B cell (primary cell): ENCODE results near the gene SLC36A1. TPM values are rescaled to one million over a fixed set of nuclear protein-coding genes. Genes with fewer than 3 reads are reported as not detected.

Experiments
- ATAC-seq: fragments of 200-7000 bp; cut with Tn5 transposase; one replicate; pipeline ENCODE4 v1.10.0; 2021; ENCODE audit warnings: low read depth, mild to moderate bottlenecking, moderate number of reproducible peaks, moderate library complexity
- CTCF ChIA-PET: fragments of 350-600 bp; sonication (Branson Sonifier 250); formaldehyde crosslinking; loops from one replicate; lab custom pipeline; 2021; ENCODE audit warnings: antibody characterized with exemption, inconsistent platforms; lab: Charles Lee
- POLR2A ChIA-PET: fragments of 350-600 bp; sonication (Branson Sonifier 250); formaldehyde crosslinking; loops from one replicate; lab custom pipeline; 2021; ENCODE audit warnings: antibody characterized with exemption; lab: Charles Lee
- DNase-seq: peaks from one replicate; pipeline ENCODE4 v3.0.0; 2013
- H2AFZ ChIP-seq: 2 replicates; pipeline ENCODE4 v1.6.1; 2012; ENCODE audit warnings: mild to moderate bottlenecking, low read depth, low read length; ENCODE audit not compliant: insufficient read depth, poor library complexity, severe bottlenecking
- H3K27ac ChIP-seq, 2 donors: 1 replicate in 1 of 2; 2 replicates in 1 of 2; pipeline ENCODE4 v1.5.1; 2012 to 2013; ENCODE audit warnings: low read length in 2 of 2, mild to moderate bottlenecking in 2 of 2, moderate library complexity in 1 of 2
- H3K27me3 ChIP-seq, 4 experiments: fragments of 200-600 bp in 1 of 4; sonication (generic) in 1 of 4; replicated peaks in 1 of 4; 1 replicate in 2 of 4; 2 replicates in 2 of 4; pipeline versions ENCODE4 v1.6.1 to v1.7.0; 2013 to 2016; ENCODE audit warnings: low read length in 3 of 4, mild to moderate bottlenecking in 2 of 4, mixed read lengths in 1 of 4, moderate library complexity in 1 of 4; ENCODE audit not compliant: insufficient read depth in 4 of 4, control insufficient read depth in 3 of 4; ENCODE audit errors: control extremely low read depth in 1 of 4
- H3K36me3 ChIP-seq, 2 experiments: replicated peaks in 1 of 2; 1 replicate in 1 of 2; 2 replicates in 1 of 2; pipeline versions ENCODE4 v1.6.1 to v1.7.1; 2013; ENCODE audit warnings: low read length in 1 of 2; ENCODE audit not compliant: insufficient read depth in 2 of 2, control insufficient read depth in 1 of 2; ENCODE audit errors: control extremely low read depth in 1 of 2, extremely low read depth in 1 of 2
- H3K4me1 ChIP-seq, 2 donors: fragments of 200-600 bp in 1 of 2; sonication (generic) in 1 of 2; 1 replicate in 1 of 2; 2 replicates in 1 of 2; pipeline versions ENCODE4 v1.5.1 to v1.6.1; 2013 to 2017; ENCODE audit warnings: low read length in 2 of 2; ENCODE audit not compliant: control insufficient read depth in 2 of 2, insufficient read depth in 2 of 2
- H3K4me2 ChIP-seq: replicated peaks from 2 replicates; pipeline ENCODE3; 2012; ENCODE audit warnings: mild to moderate bottlenecking, low read depth, low read length; ENCODE audit not compliant: poor library complexity, severe bottlenecking
- H3K4me3 ChIP-seq, 5 experiments: fragments of 200-600 bp in 1 of 5; sonication (generic) in 1 of 5; 1 replicate in 3 of 5; 2 replicates in 2 of 5; pipeline versions ENCODE4 v1.5.1 to v1.7.0; 2011 to 2016; ENCODE audit warnings: low read length in 4 of 5, mild to moderate bottlenecking in 4 of 5, low read depth in 2 of 5, control low read depth in 1 of 5, moderate library complexity in 1 of 5; ENCODE audit not compliant: insufficient read depth in 1 of 5; ENCODE audit errors: control extremely low read depth in 1 of 5, extremely low read depth in 1 of 5
- H3K79me2 ChIP-seq: fragments of 200-600 bp; sonication (generic); one replicate; pipeline ENCODE4 v1.6.0; 2016; ENCODE audit warnings: low read length; ENCODE audit not compliant: control insufficient read depth, insufficient read depth
- H3K9ac ChIP-seq: fragments of 200-600 bp; sonication (generic); 2 replicates; pipeline ENCODE4 v1.6.1; 2017; ENCODE audit warnings: mild to moderate bottlenecking, low read length, moderate library complexity
- H3K9me3 ChIP-seq, 3 donors: one replicate each; pipeline versions ENCODE4 v1.6.1 to v1.7.1; 2013; ENCODE audit warnings: low read length in 2 of 3; ENCODE audit not compliant: control insufficient read depth in 2 of 3, insufficient read depth in 1 of 3; ENCODE audit errors: control extremely low read depth in 1 of 3
- H4K20me1 ChIP-seq: 2 replicates; pipeline ENCODE4 v1.6.0; 2012; ENCODE audit warnings: mild to moderate bottlenecking, low read length; ENCODE audit not compliant: insufficient read depth, control insufficient read depth, poor library complexity, severe bottlenecking
- H3K27ac Mint-ChIP-seq: one replicate; pipeline ENCODE4 v1.8.0; 2021; ENCODE audit warnings: mixed read lengths
- H3K27me3 Mint-ChIP-seq: one replicate; pipeline ENCODE4 v1.8.0; 2021; ENCODE audit warnings: mixed read lengths
- H3K4me1 Mint-ChIP-seq: one replicate; pipeline ENCODE4 v1.8.0; 2021; ENCODE audit warnings: mixed read lengths
- H3K4me3 Mint-ChIP-seq: one replicate; pipeline ENCODE4 v1.8.0; 2021; ENCODE audit warnings: mixed read lengths
- H3K9me3 Mint-ChIP-seq: one replicate; pipeline ENCODE4 v1.8.0; 2022; ENCODE audit warnings: mixed read lengths; ENCODE audit not compliant: insufficient read depth
- EZH2 ChIP-seq: IDR thresholded peaks from 2 replicates; pipeline ENCODE4 v1.6.1; 2012; ENCODE audit warnings: borderline replicate concordance, low read depth, mild to moderate bottlenecking, moderate library complexity, low read length; ENCODE audit not compliant: insufficient read depth, poor library complexity, severe bottlenecking
- WGBS: methylation state at CpG from one replicate; pipeline ENCODE4 v1.1.5; 2013; ENCODE audit warnings: missing lambda C conversion rate; ENCODE audit not compliant: insufficient coverage; 5-methylcytosine and 5-hydroxymethylcytosine counted together
- intact Hi-C: fragments of 100-400 bp; cut with micrococcal nuclease; formaldehyde crosslinking; loops from one replicate; pipeline ENCODE4 v1.10.0; 2022
- polyA plus RNA-seq: library from polyadenylated mRNA; depleted of rRNA; stranded (reverse); fragments of >200 nt; gene quantifications from 2 replicates; pipeline ENCODE4 v1.2.3, GENCODE V29; 2012
- total RNA-seq, 2 donors: library from RNA; stranded (reverse); fragments of 120-200 nt in 1 of 2; gene quantifications; 1 replicate in 1 of 2; 2 replicates in 1 of 2; pipeline versions ENCODE4 v1.2.3 to v1.2.4, GENCODE V29; 2013 to 2022
- TF ChIP-seq, protein P1 (sequence below): fragments of 200-600 bp; IDR thresholded peaks from one replicate; pipeline ENCODE4 v1.8.0; 2022; ENCODE audit warnings: antibody characterized with exemption, mild to moderate bottlenecking

The SLC36A1 gene
- total and polyA plus RNA-seq, 2 donors (not counting 1 experiment from before 2014, with no cell fraction given) = 4.0 to 15.1 TPM

DNA sequence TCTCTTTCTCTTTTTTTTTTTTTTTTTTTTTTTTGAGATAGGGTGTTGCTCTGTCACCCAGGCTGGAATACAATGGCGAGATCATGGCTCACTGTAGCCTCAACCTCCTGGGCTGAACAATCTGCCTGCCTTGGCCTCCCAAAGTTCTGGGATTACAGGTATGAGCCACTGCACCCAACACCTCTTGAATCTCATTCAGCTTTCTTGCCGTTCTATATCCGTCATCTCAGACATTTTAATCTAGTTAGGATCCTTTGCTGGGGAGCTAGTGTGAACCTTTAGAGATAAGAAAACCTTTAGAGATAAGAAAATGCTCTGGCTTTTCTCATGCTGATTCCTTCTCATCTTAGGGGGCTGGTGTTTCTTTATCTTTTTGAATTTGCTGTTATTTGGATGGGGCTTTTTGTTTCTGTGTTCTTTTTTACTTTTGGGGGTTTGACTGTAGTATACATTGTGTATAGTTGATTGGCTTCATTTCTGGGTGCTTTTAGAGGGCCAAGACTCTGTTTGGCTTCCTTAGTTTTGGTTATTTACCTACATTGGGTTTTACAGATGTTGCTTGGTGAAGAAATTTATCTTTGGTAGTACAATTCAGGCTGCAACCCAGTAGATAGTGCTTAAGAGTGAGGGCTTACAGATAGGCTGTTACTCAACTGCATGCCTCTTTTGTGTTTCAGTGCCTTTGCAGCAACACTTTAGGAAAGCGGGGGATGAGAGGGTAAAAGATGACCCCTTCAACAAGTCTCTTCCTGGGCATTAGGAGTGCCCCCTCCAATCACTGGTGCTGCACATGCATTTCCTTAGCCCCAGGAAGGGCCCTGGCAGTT is 41.9 kb upstream of the SLC36A1 start:
- Histone ChIP-seq H3K79me2 (no peaks in the 10 kb centered on the region), H3K4me2 (no peak overlapping the region), H4K20me1 (no peaks in the 10 kb centered on the region), H3K9ac (no peak overlapping the region), H3K27ac (no peak overlapping the region), H3K4me3 (no peak overlapping the region), H2AFZ (no peak overlapping the region), H3K36me3 (no peaks in the 10 kb centered on the region), H3K9me3 (peaks cover 0 to 2% (median 1%) of the 10 kb centered on the region in 3 donors), H3K4me1 (no peaks in the 10 kb centered on the region), H3K27me3 (peaks cover 0 to 10% (median 6%) of the 10 kb centered on the region in 4 experiments)
- CTCF ChIA-PET = interaction anchor here (0.7 to 1.2 kb wide), 4 partner anchors 9 to 680 kb away, joined by 3 to 5 read pairs (median 4); no protein-coding TSS in a partner anchor
- 86% methylated on average over 1 of the region's 4 CpGs for WGBS
- intact Hi-C loops = no loop called here
- ATAC-seq (no peak), DNase-seq (no peak)
- Mint-ChIP-seq H3K9me3 (no peaks in the 10 kb centered on the region), H3K4me3 (no peak overlapping the region), H3K4me1 (no peaks in the 10 kb centered on the region), H3K27me3 (peaks cover 65% of the 10 kb centered on the region), H3K27ac (no peak overlapping the region)
- POLR2A ChIA-PET = no interaction called here
- TF ChIP-seq, protein P1, sequence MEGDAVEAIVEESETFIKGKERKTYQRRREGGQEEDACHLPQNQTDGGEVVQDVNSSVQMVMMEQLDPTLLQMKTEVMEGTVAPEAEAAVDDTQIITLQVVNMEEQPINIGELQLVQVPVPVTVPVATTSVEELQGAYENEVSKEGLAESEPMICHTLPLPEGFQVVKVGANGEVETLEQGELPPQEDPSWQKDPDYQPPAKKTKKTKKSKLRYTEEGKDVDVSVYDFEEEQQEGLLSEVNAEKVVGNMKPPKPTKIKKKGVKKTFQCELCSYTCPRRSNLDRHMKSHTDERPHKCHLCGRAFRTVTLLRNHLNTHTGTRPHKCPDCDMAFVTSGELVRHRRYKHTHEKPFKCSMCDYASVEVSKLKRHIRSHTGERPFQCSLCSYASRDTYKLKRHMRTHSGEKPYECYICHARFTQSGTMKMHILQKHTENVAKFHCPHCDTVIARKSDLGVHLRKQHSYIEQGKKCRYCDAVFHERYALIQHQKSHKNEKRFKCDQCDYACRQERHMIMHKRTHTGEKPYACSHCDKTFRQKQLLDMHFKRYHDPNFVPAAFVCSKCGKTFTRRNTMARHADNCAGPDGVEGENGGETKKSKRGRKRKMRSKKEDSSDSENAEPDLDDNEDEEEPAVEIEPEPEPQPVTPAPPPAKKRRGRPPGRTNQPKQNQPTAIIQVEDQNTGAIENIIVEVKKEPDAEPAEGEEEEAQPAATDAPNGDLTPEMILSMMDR = no peak
- TF ChIP-seq EZH2 = no peak
